HepG2 (cell line): ENCODE data around the gene DAAM1. TPM values are rescaled to one million over a fixed set of nuclear protein-coding genes. Genes with fewer than 3 reads are reported as not detected.

ENCODE experiments used
- AFF4 ChIP-seq: sonication (generic); formaldehyde crosslinking; IDR thresholded peaks from 2 replicates; pipeline ENCODE4 v1.4.0; 2020; ENCODE audit warnings: missing genetic modification reagents
- ATF2 ChIP-seq: sonication (generic); formaldehyde crosslinking; IDR thresholded peaks from 2 replicates; pipeline ENCODE4 v1.4.0; 2020; ENCODE audit warnings: missing genetic modification reagents
- DMTF1 ChIP-seq: sonication (generic); formaldehyde crosslinking; IDR thresholded peaks from 2 replicates; pipeline ENCODE4 v1.4.0; 2020; ENCODE audit warnings: mild to moderate bottlenecking, missing genetic modification reagents
- HMG20A ChIP-seq: IDR thresholded peaks from 2 replicates; pipeline ENCODE4 v1.6.1; 2016; ENCODE audit warnings: borderline replicate concordance
- KMT2A ChIP-seq: sonication (generic); formaldehyde crosslinking; IDR thresholded peaks from 2 replicates; pipeline ENCODE4 v1.4.0; 2020; ENCODE audit warnings: missing genetic modification reagents
- REXO4 ChIP-seq: sonication (generic); formaldehyde crosslinking; IDR thresholded peaks from 2 replicates; pipeline ENCODE4 v1.8.0; 2022; ENCODE audit warnings: missing genetic modification reagents, mild to moderate bottlenecking, borderline replicate concordance
- SATB2 ChIP-seq: sonication (generic); formaldehyde crosslinking; IDR thresholded peaks from 2 replicates; pipeline ENCODE4 v1.5.0; 2020; ENCODE audit warnings: missing genetic modification reagents
- SMAD9 ChIP-seq: sonication (generic); formaldehyde crosslinking; IDR thresholded peaks from 2 replicates; pipeline ENCODE4 v1.5.1; 2020; ENCODE audit warnings: mild to moderate bottlenecking, missing genetic modification reagents
- TARDBP ChIP-seq: sonication (generic); formaldehyde crosslinking; IDR thresholded peaks from 2 replicates; pipeline ENCODE4 v1.8.0; 2022; ENCODE audit warnings: mild to moderate bottlenecking, missing genetic modification reagents
- ZNF232 ChIP-seq: sonication (generic); formaldehyde crosslinking; IDR thresholded peaks from 2 replicates; pipeline ENCODE4 v1.4.0; 2020; ENCODE audit warnings: missing genetic modification reagents, borderline replicate concordance
- ZNF251 ChIP-seq: sonication (generic); formaldehyde crosslinking; IDR thresholded peaks from 2 replicates; pipeline ENCODE4 v1.9.0; 2021; ENCODE audit warnings: mild to moderate bottlenecking, missing genetic modification reagents
- ZNF33B ChIP-seq: sonication (generic); formaldehyde crosslinking; IDR thresholded peaks from 2 replicates; pipeline ENCODE4 v1.5.1; 2020; ENCODE audit warnings: mild to moderate bottlenecking, missing genetic modification reagents
- polyA plus RNA-seq, 8 experiments: library from polyadenylated mRNA; depleted of rRNA in 3 of 8; stranded (reverse) in 7 of 8; unstranded in 1 of 8; fragments of >200 nt; fragmentation: Illumina TruSeq in 4 of 8; extraction: Trizol in 4 of 8; gene quantifications; 2 replicates each; pipeline versions ENCODE4 v1.2.1 to v1.2.3, GENCODE V29; 2011 to 2016; ENCODE audit warnings: low read depth in 4 of 8, missing spikeins in 1 of 8, mixed read lengths in 1 of 8; ENCODE audit not compliant: insufficient read depth in 1 of 8
- total RNA-seq, 5 experiments: library from RNA; depleted of rRNA; stranded (reverse); fragments of >200 nt; fragmentation: Illumina TruSeq; extraction: Trizol; gene quantifications; 2 replicates each; pipeline ENCODE4 v1.2.3, GENCODE V29; 2016; ENCODE audit warnings: low read depth in 1 of 5
- TF ChIP-seq, protein P1 (sequence below): sonication (generic); formaldehyde crosslinking; IDR thresholded peaks from 2 replicates; pipeline ENCODE4 v1.4.0; 2020; ENCODE audit warnings: missing genetic modification reagents, borderline replicate concordance
- TF ChIP-seq, protein P2 (sequence below): sonication (generic); formaldehyde crosslinking; IDR thresholded peaks from 2 replicates; pipeline ENCODE4 v1.8.1; 2023; ENCODE audit warnings: mild to moderate bottlenecking, missing genetic modification reagents
- TF ChIP-seq, protein P3 (sequence below): sonication (generic); formaldehyde crosslinking; IDR thresholded peaks from 2 replicates; pipeline ENCODE4 v1.4.0; 2020; ENCODE audit warnings: missing genetic modification reagents
- TF ChIP-seq, protein P4 (sequence below): sonication (generic); formaldehyde crosslinking; IDR thresholded peaks from 2 replicates; pipeline ENCODE4 v1.8.0; 2022; ENCODE audit warnings: mild to moderate bottlenecking, missing genetic modification reagents, moderate library complexity

Gene DAAM1
- total and polyA plus RNA-seq, 2 of the 13 experiments (the other 11 are each of a cell fraction or from before 2014, with no cell fraction given) = 10.9 to 24.5 TPM

GRCh38 chr14:59262717-59263454, 74.4 kb downstream of the DAAM1 start (continued):
- TF ChIP-seq, protein P1, sequence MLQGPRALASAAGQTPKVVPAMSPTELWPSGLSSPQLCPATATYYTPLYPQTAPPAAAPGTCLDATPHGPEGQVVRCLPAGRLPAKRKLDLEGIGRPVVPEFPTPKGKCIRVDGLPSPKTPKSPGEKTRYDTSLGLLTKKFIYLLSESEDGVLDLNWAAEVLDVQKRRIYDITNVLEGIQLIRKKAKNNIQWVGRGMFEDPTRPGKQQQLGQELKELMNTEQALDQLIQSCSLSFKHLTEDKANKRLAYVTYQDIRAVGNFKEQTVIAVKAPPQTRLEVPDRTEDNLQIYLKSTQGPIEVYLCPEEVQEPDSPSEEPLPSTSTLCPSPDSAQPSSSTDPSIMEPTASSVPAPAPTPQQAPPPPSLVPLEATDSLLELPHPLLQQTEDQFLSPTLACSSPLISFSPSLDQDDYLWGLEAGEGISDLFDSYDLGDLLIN (CRISPR knock-in tag) = no peak
- TF ChIP-seq ATF2 (CRISPR knock-in tag) = peak; percentile 43; the same call in 1 of the 2 replicates
- no peak for TF ChIP-seq AFF4 (CRISPR knock-in tag)
- TF ChIP-seq, protein P2, sequence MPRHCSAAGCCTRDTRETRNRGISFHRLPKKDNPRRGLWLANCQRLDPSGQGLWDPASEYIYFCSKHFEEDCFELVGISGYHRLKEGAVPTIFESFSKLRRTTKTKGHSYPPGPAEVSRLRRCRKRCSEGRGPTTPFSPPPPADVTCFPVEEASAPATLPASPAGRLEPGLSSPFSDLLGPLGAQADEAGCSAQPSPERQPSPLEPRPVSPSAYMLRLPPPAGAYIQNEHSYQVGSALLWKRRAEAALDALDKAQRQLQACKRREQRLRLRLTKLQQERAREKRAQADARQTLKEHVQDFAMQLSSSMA (CRISPR knock-in tag) = no peak
- no peak for TF ChIP-seq DMTF1
- no peak; the same call in 1 of the 2 replicates for TF ChIP-seq TARDBP (CRISPR knock-in tag)
- no peak for TF ChIP-seq REXO4 (CRISPR knock-in tag)
- TF ChIP-seq, protein P3, sequence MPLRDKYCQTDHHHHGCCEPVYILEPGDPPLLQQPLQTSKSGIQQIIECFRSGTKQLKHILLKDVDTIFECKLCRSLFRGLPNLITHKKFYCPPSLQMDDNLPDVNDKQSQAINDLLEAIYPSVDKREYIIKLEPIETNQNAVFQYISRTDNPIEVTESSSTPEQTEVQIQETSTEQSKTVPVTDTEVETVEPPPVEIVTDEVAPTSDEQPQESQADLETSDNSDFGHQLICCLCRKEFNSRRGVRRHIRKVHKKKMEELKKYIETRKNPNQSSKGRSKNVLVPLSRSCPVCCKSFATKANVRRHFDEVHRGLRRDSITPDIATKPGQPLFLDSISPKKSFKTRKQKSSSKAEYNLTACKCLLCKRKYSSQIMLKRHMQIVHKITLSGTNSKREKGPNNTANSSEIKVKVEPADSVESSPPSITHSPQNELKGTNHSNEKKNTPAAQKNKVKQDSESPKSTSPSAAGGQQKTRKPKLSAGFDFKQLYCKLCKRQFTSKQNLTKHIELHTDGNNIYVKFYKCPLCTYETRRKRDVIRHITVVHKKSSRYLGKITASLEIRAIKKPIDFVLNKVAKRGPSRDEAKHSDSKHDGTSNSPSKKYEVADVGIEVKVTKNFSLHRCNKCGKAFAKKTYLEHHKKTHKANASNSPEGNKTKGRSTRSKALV = no peak
- TF ChIP-seq KMT2A (CRISPR knock-in tag) = no peak; the same call in 1 of the 2 replicates
- no peak for TF ChIP-seq ZNF232 (CRISPR knock-in tag)
- TF ChIP-seq ZNF251 (CRISPR knock-in tag) = no peak
- TF ChIP-seq SMAD9 = no peak
- TF ChIP-seq SATB2 (CRISPR knock-in tag) = no peak
- TF ChIP-seq, protein P4, sequence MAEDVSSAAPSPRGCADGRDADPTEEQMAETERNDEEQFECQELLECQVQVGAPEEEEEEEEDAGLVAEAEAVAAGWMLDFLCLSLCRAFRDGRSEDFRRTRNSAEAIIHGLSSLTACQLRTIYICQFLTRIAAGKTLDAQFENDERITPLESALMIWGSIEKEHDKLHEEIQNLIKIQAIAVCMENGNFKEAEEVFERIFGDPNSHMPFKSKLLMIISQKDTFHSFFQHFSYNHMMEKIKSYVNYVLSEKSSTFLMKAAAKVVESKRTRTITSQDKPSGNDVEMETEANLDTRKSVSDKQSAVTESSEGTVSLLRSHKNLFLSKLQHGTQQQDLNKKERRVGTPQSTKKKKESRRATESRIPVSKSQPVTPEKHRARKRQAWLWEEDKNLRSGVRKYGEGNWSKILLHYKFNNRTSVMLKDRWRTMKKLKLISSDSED (CRISPR knock-in tag) = no peak
- TF ChIP-seq HMG20A (CRISPR knock-in tag) = peak; percentile 88
- TF ChIP-seq ZNF33B = no peak
